ENCODE data around the gene IFI27. TPM values are rescaled to one million over a fixed set of nuclear protein-coding genes. Genes with fewer than 3 reads are reported as not detected.

The IFI27 gene
- total RNA-seq, 1 donor = 80.7 TPM

DNA sequence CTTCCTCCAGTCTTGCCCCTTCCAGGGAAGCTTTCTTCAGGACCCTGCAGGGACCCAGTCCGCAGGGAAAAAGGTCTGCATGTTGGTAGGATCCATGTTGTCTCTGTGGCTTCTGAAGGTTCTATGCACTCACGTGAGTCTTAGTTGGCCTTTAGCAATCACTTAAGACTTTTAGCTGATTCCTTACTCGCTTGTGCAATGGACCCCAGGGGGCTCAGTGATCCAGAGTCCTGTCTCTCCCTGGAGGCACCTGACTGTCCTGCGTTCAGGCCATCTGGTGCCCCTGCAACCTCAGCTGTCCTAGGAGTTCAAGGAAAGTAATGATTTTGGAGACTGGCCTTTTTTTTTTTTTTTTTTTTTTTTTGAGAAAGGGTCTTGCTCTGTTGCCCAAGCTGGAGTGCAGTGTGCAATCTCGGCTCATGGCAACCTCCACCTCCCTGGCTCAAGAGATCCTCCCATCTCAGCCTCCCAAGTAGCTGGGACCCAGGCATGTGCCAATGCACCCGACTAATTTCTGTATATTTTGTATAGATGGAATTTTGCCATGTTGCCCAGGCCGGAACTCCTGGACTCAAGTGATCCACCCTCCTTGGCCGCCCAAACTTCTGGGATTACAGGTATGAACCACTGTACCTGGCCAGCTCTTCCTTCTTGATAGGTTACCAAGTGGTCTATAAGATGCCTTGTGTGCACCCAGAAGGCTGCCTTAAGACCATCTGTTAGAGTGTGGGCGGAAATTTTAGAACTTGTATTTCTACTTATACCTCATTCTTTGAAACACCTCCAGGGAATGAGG, 14.2 kb downstream of the IFI27 start:
- Histone ChIP-seq H3K27ac (ENCODE audit: low read depth, low read length) (no peak overlapping the region), H3K27me3 (ENCODE audit: insufficient read depth, low read length) (no peaks in the 10 kb centered on the region), H4K20me1 (ENCODE audit: insufficient read depth, low read length) (no peaks in the 10 kb centered on the region), H3K36me3 (ENCODE audit: insufficient read depth, low read length) (peaks cover 5% of the 10 kb centered on the region), H3K4me1 (ENCODE audit: insufficient read depth, low read length) (peaks cover 28% of the 10 kb centered on the region), H3K79me2 (ENCODE audit: insufficient read depth, low read length) (peaks cover 8% of the 10 kb centered on the region), H2AFZ (ENCODE audit: low read length) (no peak overlapping the region), H3K4me3 (ENCODE audit: insufficient read depth, low read length) (no peak overlapping the region), H3K9me3 (ENCODE audit: low read depth, low read length) (no peaks in the 10 kb centered on the region), H3K4me2 (ENCODE audit: insufficient read depth, low read length) (no peak overlapping the region)
- DNase-seq (ENCODE audit: insufficient read length, low spot score, missing footprints) = no peak
- TF ChIP-seq, protein P1, sequence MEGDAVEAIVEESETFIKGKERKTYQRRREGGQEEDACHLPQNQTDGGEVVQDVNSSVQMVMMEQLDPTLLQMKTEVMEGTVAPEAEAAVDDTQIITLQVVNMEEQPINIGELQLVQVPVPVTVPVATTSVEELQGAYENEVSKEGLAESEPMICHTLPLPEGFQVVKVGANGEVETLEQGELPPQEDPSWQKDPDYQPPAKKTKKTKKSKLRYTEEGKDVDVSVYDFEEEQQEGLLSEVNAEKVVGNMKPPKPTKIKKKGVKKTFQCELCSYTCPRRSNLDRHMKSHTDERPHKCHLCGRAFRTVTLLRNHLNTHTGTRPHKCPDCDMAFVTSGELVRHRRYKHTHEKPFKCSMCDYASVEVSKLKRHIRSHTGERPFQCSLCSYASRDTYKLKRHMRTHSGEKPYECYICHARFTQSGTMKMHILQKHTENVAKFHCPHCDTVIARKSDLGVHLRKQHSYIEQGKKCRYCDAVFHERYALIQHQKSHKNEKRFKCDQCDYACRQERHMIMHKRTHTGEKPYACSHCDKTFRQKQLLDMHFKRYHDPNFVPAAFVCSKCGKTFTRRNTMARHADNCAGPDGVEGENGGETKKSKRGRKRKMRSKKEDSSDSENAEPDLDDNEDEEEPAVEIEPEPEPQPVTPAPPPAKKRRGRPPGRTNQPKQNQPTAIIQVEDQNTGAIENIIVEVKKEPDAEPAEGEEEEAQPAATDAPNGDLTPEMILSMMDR (IDR thresholded peaks at IDR 0.05; ENCODE audit: extremely low read depth, low read depth, low read length) = no peak

DNA sequence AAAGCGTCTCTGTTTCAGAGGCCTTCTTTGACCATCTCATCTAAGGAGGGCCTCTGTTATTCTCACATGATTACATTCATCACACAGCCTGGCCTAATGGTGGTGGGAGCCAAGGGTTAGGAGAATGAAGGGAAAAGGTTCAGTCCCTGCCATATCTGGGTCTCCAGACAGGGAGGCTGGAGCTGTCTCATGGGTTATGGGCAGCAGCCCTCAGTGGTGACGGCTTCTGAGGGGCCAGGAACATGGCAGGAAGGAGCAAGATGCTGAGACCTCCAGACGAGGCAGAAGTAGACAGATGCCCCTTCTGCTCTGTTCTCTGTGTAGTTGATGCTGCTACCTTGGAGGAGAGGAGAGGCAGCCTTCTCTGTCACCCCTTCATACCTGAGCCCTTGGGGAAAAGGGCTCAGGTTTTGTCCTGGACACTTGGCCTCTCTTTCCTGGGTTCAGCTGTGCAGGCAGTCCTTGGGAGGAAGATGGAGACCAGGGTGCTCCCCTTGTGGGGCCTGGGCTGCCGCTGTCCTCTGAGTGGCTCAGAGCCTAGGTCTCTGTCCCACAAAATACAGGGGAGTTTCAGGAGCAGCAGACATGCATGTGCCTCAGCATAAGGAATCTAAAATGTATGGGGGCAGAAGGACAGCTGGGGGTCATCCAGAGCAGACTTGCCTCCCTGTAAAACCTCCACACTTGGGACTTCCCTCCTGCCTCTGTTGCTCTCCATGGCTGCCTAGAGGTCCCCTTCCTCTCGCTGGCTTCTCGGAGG, 15.3 kb downstream of the IFI27 start:
- Histone ChIP-seq H4K20me1 (ENCODE audit: insufficient read depth, low read length) (no peaks in the 10 kb centered on the region), H3K36me3 (ENCODE audit: insufficient read depth, low read length) (peaks cover 5% of the 10 kb centered on the region), H2AFZ (ENCODE audit: low read length) (no peak overlapping the region), H3K79me2 (ENCODE audit: insufficient read depth, low read length) (peaks cover 8% of the 10 kb centered on the region), H3K9me3 (ENCODE audit: low read depth, low read length) (no peaks in the 10 kb centered on the region), H3K27ac (ENCODE audit: low read depth, low read length) (no peak overlapping the region), H3K4me1 (ENCODE audit: insufficient read depth, low read length) (peaks cover 29% of the 10 kb centered on the region), H3K4me3 (ENCODE audit: insufficient read depth, low read length) (no peak overlapping the region), H3K4me2 (ENCODE audit: insufficient read depth, low read length) (no peak overlapping the region), H3K27me3 (ENCODE audit: insufficient read depth, low read length) (no peaks in the 10 kb centered on the region)
- peak; percentile 14 for DNase-seq (ENCODE audit: insufficient read length, low spot score, missing footprints)
- TF ChIP-seq, protein P1 (IDR thresholded peaks at IDR 0.05; ENCODE audit: extremely low read depth, low read depth, low read length) = no peak

DNA sequence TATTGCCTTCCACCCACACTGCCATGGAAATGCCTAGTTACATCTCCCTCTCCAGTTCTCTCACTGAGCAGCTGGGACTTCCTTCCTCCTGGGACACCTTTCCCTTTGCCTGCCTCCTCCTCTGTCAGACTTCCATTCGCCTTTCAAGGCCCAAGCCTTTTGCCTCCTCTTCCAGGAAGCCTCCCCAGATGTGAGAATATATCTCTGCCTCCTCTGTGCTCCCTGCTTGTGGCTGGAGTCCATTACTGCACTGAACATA, 15.8 kb downstream of the IFI27 start:
- Histone ChIP-seq H3K9me3 (ENCODE audit: low read depth, low read length) (no peaks in the 10 kb centered on the region), H2AFZ (ENCODE audit: low read length) (no peak overlapping the region), H4K20me1 (ENCODE audit: insufficient read depth, low read length) (no peaks in the 10 kb centered on the region), H3K27ac (ENCODE audit: low read depth, low read length) (no peak overlapping the region), H3K36me3 (ENCODE audit: insufficient read depth, low read length) (peaks cover 5% of the 10 kb centered on the region), H3K4me3 (ENCODE audit: insufficient read depth, low read length) (no peak overlapping the region), H3K79me2 (ENCODE audit: insufficient read depth, low read length) (peaks cover 8% of the 10 kb centered on the region), H3K4me1 (ENCODE audit: insufficient read depth, low read length) (peaks cover 26% of the 10 kb centered on the region), H3K4me2 (ENCODE audit: insufficient read depth, low read length) (no peak overlapping the region), H3K27me3 (ENCODE audit: insufficient read depth, low read length) (no peaks in the 10 kb centered on the region)
- TF ChIP-seq, protein P1 (IDR thresholded peaks at IDR 0.05; ENCODE audit: extremely low read depth, low read depth, low read length) = no peak
- no peak for DNase-seq (ENCODE audit: insufficient read length, low spot score, missing footprints)

DNA sequence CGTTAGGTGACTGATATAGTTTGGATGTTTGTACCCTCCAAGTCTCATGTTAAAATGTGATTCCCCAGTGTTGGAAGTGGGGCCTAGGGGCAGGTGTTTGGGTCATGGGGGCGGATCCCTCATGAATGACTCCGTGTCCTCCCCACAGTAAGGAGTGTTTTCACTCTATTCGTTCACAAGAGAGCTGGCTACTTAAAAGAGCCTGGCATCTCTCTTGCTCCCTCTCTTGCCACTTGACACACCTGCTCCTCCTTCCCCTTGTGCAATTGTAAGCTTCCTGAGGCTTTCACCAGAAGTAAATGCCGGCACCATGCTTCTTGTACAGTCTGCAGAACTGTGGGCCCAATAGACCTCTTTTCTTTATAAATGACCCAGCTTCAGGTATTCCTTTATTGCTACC, 16.3 kb downstream of the IFI27 start:
- H2AFZ ChIP-seq (ENCODE audit: low read length) = no peak overlapping the region
- peaks cover 5% of the 10 kb centered on the region for H3K36me3 ChIP-seq (ENCODE audit: insufficient read depth, low read length)
- no peak overlapping the region for H3K4me3 ChIP-seq (ENCODE audit: insufficient read depth, low read length)
- H3K4me1 ChIP-seq (ENCODE audit: insufficient read depth, low read length) = peaks cover 21% of the 10 kb centered on the region
- H4K20me1 ChIP-seq (ENCODE audit: insufficient read depth, low read length) = no peaks in the 10 kb centered on the region
- H3K4me2 ChIP-seq (ENCODE audit: insufficient read depth, low read length) = no peak overlapping the region
- H3K27me3 ChIP-seq (ENCODE audit: insufficient read depth, low read length) = no peaks in the 10 kb centered on the region
- H3K9me3 ChIP-seq (ENCODE audit: low read depth, low read length) = no peaks in the 10 kb centered on the region
- peaks cover 8% of the 10 kb centered on the region for H3K79me2 ChIP-seq (ENCODE audit: insufficient read depth, low read length)
- DNase-seq (ENCODE audit: insufficient read length, low spot score, missing footprints) = no peak
- no peak overlapping the region for H3K27ac ChIP-seq (ENCODE audit: low read depth, low read length)
- TF ChIP-seq, protein P1 (IDR thresholded peaks at IDR 0.05; ENCODE audit: extremely low read depth, low read depth, low read length) = no peak
